H1 (cell line): ENCODE measurements around the gene EFNA3. TPM values are rescaled to one million over a fixed set of nuclear protein-coding genes. Genes with fewer than 3 reads are reported as not detected.

Experiments
- CTCF ChIA-PET: fragments of 300-600 bp; sonication (Branson Sonifier 250); formaldehyde crosslinking; loops from one replicate; lab custom pipeline; 2021; ENCODE audit not compliant: partially characterized antibody; lab: Charles Lee
- POLR2A ChIA-PET: fragments of 300-600 bp; sonication (Branson Sonifier 250); formaldehyde crosslinking; loops from one replicate; lab custom pipeline; 2021; ENCODE audit warnings: inconsistent platforms; ENCODE audit not compliant: partially characterized antibody; lab: Charles Lee
- DNase-seq, 2 experiments: peaks; one replicate each; pipeline versions ENCODE4 v3.0.0 to v3.0.0-alpha.2; 2010 to 2022; ENCODE audit warnings: low spot score in 2 of 2, low read depth in 1 of 2, mixed read lengths in 1 of 2
- FAIRE-seq: peaks from 2 replicates; lab custom pipeline; 2011; peaks lifted over from hg19 to GRCh38; lab: Jason Lieb, UNC
- H2AFZ ChIP-seq: 2 replicates; pipeline ENCODE4 v1.8.1; 2012; ENCODE audit warnings: low read length, inconsistent platforms
- H2AK5ac ChIP-seq: 2 replicates; pipeline ENCODE4 v1.6.1; 2013; ENCODE audit warnings: low read depth, low read length
- H2BK120ac ChIP-seq: replicated peaks from 2 replicates; pipeline ENCODE3; 2013; ENCODE audit warnings: low read depth, low read length, inconsistent platforms
- H2BK12ac ChIP-seq: 2 replicates; pipeline ENCODE4 v1.6.1; 2013; ENCODE audit warnings: low read depth, low read length
- H2BK15ac ChIP-seq: 2 replicates; pipeline ENCODE4 v1.6.1; 2013; ENCODE audit warnings: low read length
- H2BK20ac ChIP-seq: 2 replicates; pipeline ENCODE4 v1.6.1; 2013; ENCODE audit warnings: low read length
- H2BK5ac ChIP-seq: 2 replicates; pipeline ENCODE4 v1.6.1; 2013; ENCODE audit warnings: low read depth, low read length
- H3K14ac ChIP-seq: 2 replicates; pipeline ENCODE4 v1.6.1; 2013; ENCODE audit warnings: inconsistent platforms; ENCODE audit not compliant: insufficient read length
- H3K18ac ChIP-seq: 2 replicates; pipeline ENCODE4 v1.6.1; 2013; ENCODE audit warnings: low read length; ENCODE audit errors: extremely low read depth
- H3K23ac ChIP-seq: 2 replicates; pipeline ENCODE4 v1.6.1; 2013; ENCODE audit warnings: inconsistent platforms; ENCODE audit not compliant: insufficient read length
- H3K23me2 ChIP-seq: 2 replicates; pipeline ENCODE4 v1.6.1; 2013; ENCODE audit warnings: low read depth, low read length
- H3K27ac ChIP-seq: 2 replicates; pipeline ENCODE4 v1.6.1; 2011; ENCODE audit warnings: low read depth, low read length, inconsistent platforms
- H3K27me3 ChIP-seq, 4 experiments: replicated peaks in 1 of 4; 1 replicate in 1 of 4; 2 replicates in 3 of 4; pipeline versions ENCODE4 v1.6.1 to v1.8.1; 2011 to 2013; ENCODE audit warnings: low read length in 3 of 4, mild to moderate bottlenecking in 3 of 4, inconsistent platforms in 2 of 4, mixed read lengths in 2 of 4, moderate library complexity in 1 of 4; ENCODE audit not compliant: control insufficient read depth in 3 of 4, insufficient read depth in 3 of 4; ENCODE audit errors: extremely low read depth in 1 of 4
- H3K36me3 ChIP-seq, 4 experiments: 2 replicates each; pipeline versions ENCODE4 v1.6.1 to v1.8.1; 2011 to 2013; ENCODE audit warnings: mild to moderate bottlenecking in 4 of 4, low read length in 3 of 4, moderate library complexity in 2 of 4, control low read depth in 1 of 4, inconsistent platforms in 1 of 4; ENCODE audit not compliant: insufficient read depth in 4 of 4, control insufficient read depth in 2 of 4
- H3K4ac ChIP-seq: replicated peaks from 2 replicates; pipeline ENCODE3; 2013; ENCODE audit warnings: low read length, low read depth, mixed read lengths, inconsistent platforms; ENCODE audit not compliant: insufficient read length
- H3K4me1 ChIP-seq, 4 experiments: replicated peaks in 1 of 4; 1 replicate in 1 of 4; 2 replicates in 3 of 4; pipeline versions ENCODE4 v1.6.1 to v1.8.1; 2011 to 2013; ENCODE audit warnings: low read length in 3 of 4, inconsistent platforms in 2 of 4, mixed read lengths in 1 of 4; ENCODE audit not compliant: insufficient read depth in 4 of 4, control insufficient read depth in 3 of 4
- H3K4me2 ChIP-seq, 2 experiments: 2 replicates each; pipeline versions ENCODE4 v1.6.1 to v1.8.1; 2011 to 2013; ENCODE audit warnings: low read depth in 2 of 2, low read length in 2 of 2, control low read depth in 1 of 2, inconsistent platforms in 1 of 2, mild to moderate bottlenecking in 1 of 2; ENCODE audit not compliant: insufficient read depth in 1 of 2
- H3K4me3 ChIP-seq, 4 experiments: fragments of 200-600, 300-600 bp in 1 of 4; sonication (generic), shearing (Covaris generic), sonication (Bioruptor Twin) in 1 of 4; 2 replicates each; pipeline versions ENCODE4 v1.5.1 to v1.8.1; 2011 to 2016; ENCODE audit warnings: low read length in 4 of 4, low read depth in 3 of 4, control low read depth in 2 of 4, inconsistent platforms in 2 of 4, mild to moderate bottlenecking in 2 of 4, mixed read lengths in 1 of 4, moderate library complexity in 1 of 4; ENCODE audit not compliant: insufficient read depth in 2 of 4; ENCODE audit errors: extremely low read depth in 1 of 4
- H3K56ac ChIP-seq: replicated peaks from 2 replicates; pipeline ENCODE3; 2013; ENCODE audit warnings: low read depth, mild to moderate bottlenecking, mixed read lengths, low read length, inconsistent platforms; ENCODE audit not compliant: insufficient read length
- H3K79me1 ChIP-seq: 2 replicates; pipeline ENCODE4 v1.6.1; 2013; ENCODE audit warnings: low read depth, low read length, control low read depth
- H3K79me2 ChIP-seq, 2 experiments: 2 replicates each; pipeline versions ENCODE4 v1.6.1 to v1.8.1; 2012 to 2013; ENCODE audit warnings: low read length in 2 of 2, mild to moderate bottlenecking in 2 of 2, inconsistent platforms in 1 of 2; ENCODE audit not compliant: insufficient read depth in 2 of 2, control insufficient read depth in 1 of 2
- H3K9ac ChIP-seq, 4 experiments: replicated peaks in 1 of 4; 1 replicate in 1 of 4; 2 replicates in 3 of 4; pipeline versions ENCODE4 v1.6.1 to v1.8.1; 2011 to 2013; ENCODE audit warnings: low read depth in 3 of 4, low read length in 3 of 4, control low read depth in 2 of 4, mild to moderate bottlenecking in 2 of 4, moderate library complexity in 2 of 4, inconsistent platforms in 1 of 4; ENCODE audit errors: extremely low read depth in 1 of 4
- H3K9me3 ChIP-seq, 2 experiments: 2 replicates each; pipeline versions ENCODE4 v1.6.1 to v1.8.1; 2012 to 2013; ENCODE audit warnings: mild to moderate bottlenecking in 2 of 2, moderate library complexity in 2 of 2, control low read depth in 1 of 2, inconsistent platforms in 1 of 2, low read depth in 1 of 2, low read length in 1 of 2, mixed read lengths in 1 of 2; ENCODE audit not compliant: insufficient read depth in 2 of 2
- H4K20me1 ChIP-seq, 2 experiments: replicated peaks in 1 of 2; 2 replicates each; pipeline versions ENCODE3 to v1.8.1; 2011 to 2013; ENCODE audit warnings: inconsistent platforms in 2 of 2, low read length in 2 of 2, mild to moderate bottlenecking in 1 of 2; ENCODE audit not compliant: insufficient read depth in 2 of 2, control insufficient read depth in 1 of 2
- H4K5ac ChIP-seq: 2 replicates; pipeline ENCODE4 v1.6.1; 2013; ENCODE audit warnings: low read length, low read depth, mixed read lengths, inconsistent platforms; ENCODE audit not compliant: insufficient read length
- H4K8ac ChIP-seq: 2 replicates; pipeline ENCODE4 v1.8.0; 2013; ENCODE audit warnings: mild to moderate bottlenecking, moderate library complexity, low read length, inconsistent platforms; ENCODE audit not compliant: insufficient read depth; ENCODE audit errors: extremely low read depth
- H4K91ac ChIP-seq: replicated peaks from 2 replicates; pipeline ENCODE3; 2013; ENCODE audit warnings: low read length, mixed read lengths, inconsistent platforms; ENCODE audit not compliant: insufficient read length
- HDAC6 ChIP-seq: IDR thresholded peaks from one replicate; pipeline ENCODE4 v1.7.1; 2012; ENCODE audit warnings: low read depth, mild to moderate bottlenecking, inconsistent platforms, low read length, moderate library complexity
- PHF8 ChIP-seq: fragments of 200-600 bp; sonication (generic); conservative IDR thresholded peaks from 2 replicates; pipeline ENCODE4 v1.7.1; 2012; ENCODE audit warnings: low read depth, mild to moderate bottlenecking, inconsistent platforms, low read length, moderate library complexity
- RAD21 ChIP-seq, 2 experiments: IDR thresholded peaks in 1 of 2; conservative IDR thresholded peaks in 1 of 2; 2 replicates each; pipeline ENCODE4 v1.6.1; 2011; ENCODE audit warnings: low read depth in 2 of 2, low read length in 2 of 2, improper control_type of control experiment in 1 of 2, inconsistent platforms in 1 of 2, mild to moderate bottlenecking in 1 of 2, moderate library complexity in 1 of 2
- WGBS, 2 experiments: shearing (Covaris generic) in 1 of 2; methylation state at CpG; one replicate each; pipeline versions ENCODE4 v1.1.6 to v1.1.7; 2013 to 2015; ENCODE audit warnings: low lambda C conversion rate in 2 of 2, mixed read lengths in 2 of 2, inconsistent platforms in 1 of 2, low coverage in 1 of 2, missing lambda C conversion rate in 1 of 2; ENCODE audit not compliant: insufficient replicate concordance in 2 of 2, insufficient coverage in 1 of 2, insufficient read length in 1 of 2; ENCODE audit errors: extremely low coverage in 1 of 2, missing lambda C conversion rate in 1 of 2; 5-methylcytosine and 5-hydroxymethylcytosine counted together
- polyA plus RNA-seq, 7 experiments: library from polyadenylated mRNA; depleted of rRNA in 3 of 7; stranded (reverse) in 5 of 7; unstranded in 2 of 7; fragments of >200 nt in 5 of 7; fragments of 200-250 nt in 2 of 7; gene quantifications; 1 replicate in 5 of 7; 2 replicates in 1 of 7; 4 replicates in 1 of 7; pipeline versions ENCODE4 v1.2.1 to v1.2.3, GENCODE V29; 2011 to 2013; ENCODE audit warnings: missing spikeins in 2 of 7, mixed read lengths in 2 of 7
- total RNA-seq: library from RNA; stranded (reverse); fragmentation: NEBNext Ultra II Directional; extraction: Animal tissue kit (Norgen Biotek cat#: 25700); gene quantifications from 2 replicates; pipeline ENCODE4 v1.2.1, GENCODE V29; 2021
- TF ChIP-seq, protein P1 (sequence below), 3 experiments: IDR thresholded peaks; 1 replicate in 2 of 3; 2 replicates in 1 of 3; pipeline versions ENCODE4 v1.5.1 to v1.6.1; 2011; ENCODE audit warnings: low read length in 3 of 3, mild to moderate bottlenecking in 3 of 3, inconsistent platforms in 2 of 3, low read depth in 1 of 3, moderate library complexity in 1 of 3; ENCODE audit not compliant: insufficient read depth in 1 of 3; ENCODE audit errors: control extremely low read depth in 1 of 3

Gene EFNA3
- total and polyA plus RNA-seq, 2 of the 8 experiments (the other 6 are each of a cell fraction or from before 2014, with no cell fraction given), result 10.8 to 13.8 TPM

DNA sequence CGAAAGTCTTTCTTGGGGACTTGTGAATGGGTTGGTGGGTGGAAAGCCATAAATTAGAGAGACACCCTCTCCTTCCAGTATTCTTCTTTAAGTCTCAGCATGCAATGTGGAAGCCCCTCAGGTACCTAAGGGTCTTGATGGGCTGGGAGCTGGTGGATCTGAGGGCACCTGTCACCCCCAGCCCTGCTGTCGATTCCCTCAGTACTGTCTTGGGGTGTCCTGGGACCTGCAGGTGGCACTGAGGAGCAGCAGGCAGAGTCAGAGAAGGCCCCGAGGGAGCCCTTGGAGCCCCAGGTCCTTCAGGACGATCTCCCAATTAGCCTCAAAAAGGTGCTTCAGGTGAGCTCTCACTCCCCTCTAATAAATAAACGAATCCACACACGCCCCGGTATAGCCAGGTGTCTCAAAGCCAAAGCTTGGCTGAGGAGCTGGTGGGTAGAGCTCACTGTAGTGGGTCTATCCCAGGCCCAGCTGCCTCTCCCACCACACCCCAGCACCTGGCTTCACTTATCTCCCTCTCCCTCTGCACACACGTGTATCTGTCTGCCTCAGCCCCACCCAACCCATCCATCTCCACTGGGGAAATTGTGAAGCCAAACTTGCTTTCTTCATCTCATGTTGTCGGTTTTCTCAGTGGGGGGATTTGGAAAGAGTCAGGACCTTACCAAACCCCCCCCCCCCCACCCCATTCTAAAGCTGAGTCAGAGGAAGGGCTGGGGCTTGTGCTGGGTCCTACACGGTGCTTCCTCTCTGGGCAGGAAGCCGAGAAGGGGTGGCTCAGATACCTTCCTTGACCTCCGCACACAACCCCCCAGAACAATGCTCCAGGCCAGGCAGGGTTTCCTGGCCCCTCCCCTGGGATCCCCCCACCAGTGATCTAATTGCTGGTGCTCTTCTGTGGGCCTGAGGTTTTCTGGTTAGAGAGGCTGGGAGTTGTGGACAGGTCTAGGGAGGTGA lies 25.9 kb upstream of the EFNA3 start:
- Histone ChIP-seq H3K23me2 (peaks cover 16% of the 10 kb centered on the region), H2BK15ac (no peak overlapping the region), H3K36me3 (peaks cover 0 to 3% (median 0%) of the 10 kb centered on the region in 4 experiments; a peak in 1 of 8 replicates), H3K23ac (no peak overlapping the region), H2BK12ac (no peak overlapping the region), H2BK20ac (no peak overlapping the region), H3K56ac (no peak overlapping the region), H4K5ac (no peak overlapping the region), H4K20me1 (peaks cover 2 to 7% of the 10 kb centered on the region in 2 experiments), H3K79me1 (no peaks in the 10 kb centered on the region), H4K91ac (no peak overlapping the region), H3K4me1 (peaks cover 4 to 24% (median 10%) of the 10 kb centered on the region in 4 experiments; a peak in 6 of 7 replicates), H3K27me3 (peaks cover 0 to 18% (median 12%) of the 10 kb centered on the region in 4 experiments; a peak in 5 of 7 replicates), H3K4me3 (peak overlapping the region; percentile 32 to 76 (median 55); a peak in 5 of 8 replicates), H3K9ac (no peak overlapping the region), H3K4ac (no peak overlapping the region), H2BK120ac (no peak overlapping the region), H2BK5ac (no peak overlapping the region), H3K9me3 (no peaks in the 10 kb centered on the region), H3K4me2 (peak overlapping the region; percentile 42 to 96; a peak in 3 of 4 replicates), H3K27ac (no peak overlapping the region), H4K8ac (no peak overlapping the region), H3K14ac (no peak overlapping the region), H3K18ac (no peak overlapping the region), H2AFZ (no peak overlapping the region), H2AK5ac (no peak overlapping the region), H3K79me2 (no peaks in the 10 kb centered on the region)
- no peak for FAIRE-seq
- no peak for DNase-seq
- 76% methylated on average over 12 of the region's 12 CpGs; no CpG with 5 or more reads in 1 of the 2 experiments for WGBS, 2 experiments
- POLR2A ChIA-PET, result interaction anchor here (0.9 to 2.6 kb wide), 7 partner anchors 8 to 97 kb away, joined by 3 to 7 read pairs (median 3); partner anchors contain the start of genes PBXIP1 and PYGO2
- TF ChIP-seq RAD21 (IDR thresholded peaks at IDR 0.05 in 1 of 2, conservative IDR thresholded peaks at IDR 0.05 in 1 of 2; ENCODE audit: low read depth in 2 of 2, low read length in 2 of 2), result peak in 1 of 2 experiments; percentile 15; a peak in 1 of 4 replicates
- TF ChIP-seq, protein P1, sequence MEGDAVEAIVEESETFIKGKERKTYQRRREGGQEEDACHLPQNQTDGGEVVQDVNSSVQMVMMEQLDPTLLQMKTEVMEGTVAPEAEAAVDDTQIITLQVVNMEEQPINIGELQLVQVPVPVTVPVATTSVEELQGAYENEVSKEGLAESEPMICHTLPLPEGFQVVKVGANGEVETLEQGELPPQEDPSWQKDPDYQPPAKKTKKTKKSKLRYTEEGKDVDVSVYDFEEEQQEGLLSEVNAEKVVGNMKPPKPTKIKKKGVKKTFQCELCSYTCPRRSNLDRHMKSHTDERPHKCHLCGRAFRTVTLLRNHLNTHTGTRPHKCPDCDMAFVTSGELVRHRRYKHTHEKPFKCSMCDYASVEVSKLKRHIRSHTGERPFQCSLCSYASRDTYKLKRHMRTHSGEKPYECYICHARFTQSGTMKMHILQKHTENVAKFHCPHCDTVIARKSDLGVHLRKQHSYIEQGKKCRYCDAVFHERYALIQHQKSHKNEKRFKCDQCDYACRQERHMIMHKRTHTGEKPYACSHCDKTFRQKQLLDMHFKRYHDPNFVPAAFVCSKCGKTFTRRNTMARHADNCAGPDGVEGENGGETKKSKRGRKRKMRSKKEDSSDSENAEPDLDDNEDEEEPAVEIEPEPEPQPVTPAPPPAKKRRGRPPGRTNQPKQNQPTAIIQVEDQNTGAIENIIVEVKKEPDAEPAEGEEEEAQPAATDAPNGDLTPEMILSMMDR (IDR thresholded peaks at IDR 0.05; ENCODE audit: control extremely low read depth in 1 of 3, insufficient read depth in 1 of 3, low read depth in 1 of 3, low read length in 3 of 3), result peak in 2 of 3 experiments; percentile 44 to 49; a peak in 3 of 4 replicates
- no peak for TF ChIP-seq PHF8
- TF ChIP-seq HDAC6, result no peak
- CTCF ChIA-PET, result interaction anchor here (0.9 to 33.9 kb wide), 10 partner anchors 0 to 140 kb away, joined by 3 to 907 read pairs (median 9); partner anchors contain the start of genes ADAM15, EFNA3, EFNA4 and SHC1
